Stimulated activated CD8-positive, alpha-beta memory T cell treated with anti-CD3 and anti-CD28 coated beads, Interleukin-7, amount 100 ng/mL, for 48 hours (primary cell): ENCODE data around the gene UBALD2.
"Not testable (repeated sequence)": the region's sequence is repeated elsewhere in the genome, so short reads cannot be mapped to it uniquely, and the experiment has no call there.

Experiments
- DNase-seq, 2 donors: peaks; one replicate each; pipeline ENCODE4 v3.0.0-alpha.2; 2020; ENCODE audit warnings: low read depth in 1 of 2; ENCODE audit errors: extremely low read depth in 1 of 2

UBALD2 gene

GRCh38 chr17:76264755-76265623 lies at the start of gene UBALD2:
Gene UBALD2 (plus strand): TSS chr17:76265348. CDS start chr17:76265506, 158 bp downstream.
- peak; percentile 99 for DNase-seq

GRCh38 chr17:76217081-76217480 lies 48.1 kb upstream of the UBALD2 start:
- no peak for DNase-seq

GRCh38 chr17:76219670-76220383 lies 45.3 kb upstream of the UBALD2 start:
- no peak for DNase-seq

- DNase-seq, result no peak
Measured at GRCh38 chr17:76223802-76224201, 41.3 kb upstream of the UBALD2 start.

GRCh38 chr17:76225373-76226086 lies 39.6 kb upstream of the UBALD2 start:
- DNase-seq, result not testable (repeated sequence)

GRCh38 chr17:76226749-76227148 lies 38.4 kb upstream of the UBALD2 start:
- DNase-seq, result not testable (repeated sequence)

- DNase-seq, result no peak
Measured at GRCh38 chr17:76232342-76232741, 32.8 kb upstream of the UBALD2 start.

- DNase-seq, result no peak
Measured at GRCh38 chr17:76233588-76234353, 31.4 kb upstream of the UBALD2 start.

- no peak for DNase-seq
Measured at GRCh38 chr17:76234354-76234679, 30.8 kb upstream of the UBALD2 start.

GRCh38 chr17:76235883-76236282 lies 29.3 kb upstream of the UBALD2 start:
- DNase-seq, result no peak

- no peak for DNase-seq
Measured at GRCh38 chr17:76236603-76237002, 28.5 kb upstream of the UBALD2 start.

GRCh38 chr17:76237859-76238313 lies 27.3 kb upstream of the UBALD2 start:
- DNase-seq, result no peak

GRCh38 chr17:76238847-76239537 lies 26.2 kb upstream of the UBALD2 start:
- DNase-seq, result no peak

- DNase-seq, result no peak
Measured at GRCh38 chr17:76239538-76240274, 25.4 kb upstream of the UBALD2 start.

- no peak for DNase-seq
Measured at GRCh38 chr17:76240461-76241203, 24.5 kb upstream of the UBALD2 start, which contains the start of gene RNF157. Gene RNF157 (minus strand): TSS chr17:76240493. CDS start chr17:76240240, 253 bp downstream.

GRCh38 chr17:76241204-76241538 lies 24.0 kb upstream of the UBALD2 start:
- no peak for DNase-seq

GRCh38 chr17:76241691-76242255 lies 23.4 kb upstream of the UBALD2 start:
- no peak for DNase-seq
